Hippocampal formation (tissue), 2 donors: ENCODE data around the gene MKI67.

ENCODE experiments used
- DNase-seq, 2 donors: peaks; one replicate each; lab custom pipeline; 2025; lab: John Stamatoyannopoulos, UW

The MKI67 gene

DNA sequence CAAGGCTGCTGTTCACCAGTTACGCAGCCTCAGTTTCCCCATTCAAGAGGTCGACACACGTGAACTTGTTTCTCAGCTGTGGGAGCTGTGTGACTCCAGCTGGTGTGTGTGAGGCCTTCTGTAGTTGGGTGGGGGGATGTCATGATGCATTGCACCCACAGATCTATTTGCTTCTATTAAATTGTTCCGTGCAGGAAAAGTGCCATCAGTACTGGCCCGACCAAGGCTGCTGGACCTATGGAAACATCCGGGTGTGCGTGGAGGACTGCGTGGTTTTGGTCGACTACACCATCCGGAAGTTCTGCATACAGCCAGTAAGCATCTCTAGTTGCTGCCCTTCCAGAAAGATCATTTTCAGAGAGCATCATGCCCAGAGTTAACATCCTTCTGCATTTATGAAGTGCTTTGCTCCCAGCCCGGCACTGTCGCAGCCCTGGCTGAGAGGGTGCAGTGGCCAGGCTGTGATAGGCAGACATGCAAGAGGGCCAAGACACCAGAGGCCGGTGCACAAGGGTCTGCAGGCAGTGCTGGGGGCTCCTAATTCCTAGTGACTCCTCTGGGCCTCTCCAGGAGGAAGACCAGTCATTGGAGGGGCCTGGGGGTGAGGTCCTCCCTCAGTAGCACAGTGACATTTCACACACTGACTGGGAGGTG lies 60.2 kb downstream of the MKI67 start:
- no peak for DNase-seq

DNA sequence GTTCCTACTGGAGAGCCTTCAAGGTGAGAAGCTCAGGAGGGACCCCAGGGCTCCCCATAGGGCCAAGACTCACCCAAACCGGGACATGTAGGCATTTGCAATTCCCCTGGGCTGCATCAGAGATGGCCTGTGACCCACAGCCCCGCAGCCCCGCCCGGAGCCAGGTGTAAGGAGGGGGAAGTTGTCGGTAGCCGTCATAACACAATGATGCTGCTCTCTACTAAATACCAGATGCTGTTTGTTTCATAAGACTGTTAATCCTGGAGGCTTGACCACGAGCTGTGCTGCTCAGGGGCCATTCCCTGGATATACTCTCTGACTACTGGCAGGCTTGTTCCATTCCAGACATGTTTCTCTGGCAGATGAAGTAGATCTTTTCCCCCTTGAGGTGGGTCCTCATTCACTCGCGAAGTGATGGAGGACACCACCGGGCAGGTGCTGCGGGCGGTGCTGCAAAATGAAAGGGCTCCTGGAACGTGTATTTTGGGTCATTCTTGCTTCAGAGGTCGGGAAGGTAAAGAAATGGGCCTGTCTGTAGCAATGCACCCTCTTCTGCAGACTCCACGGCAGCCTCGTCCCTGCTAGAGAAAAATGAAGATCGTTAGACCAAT lies 61.1 kb downstream of the MKI67 start:
- DNase-seq, result no peak

DNA sequence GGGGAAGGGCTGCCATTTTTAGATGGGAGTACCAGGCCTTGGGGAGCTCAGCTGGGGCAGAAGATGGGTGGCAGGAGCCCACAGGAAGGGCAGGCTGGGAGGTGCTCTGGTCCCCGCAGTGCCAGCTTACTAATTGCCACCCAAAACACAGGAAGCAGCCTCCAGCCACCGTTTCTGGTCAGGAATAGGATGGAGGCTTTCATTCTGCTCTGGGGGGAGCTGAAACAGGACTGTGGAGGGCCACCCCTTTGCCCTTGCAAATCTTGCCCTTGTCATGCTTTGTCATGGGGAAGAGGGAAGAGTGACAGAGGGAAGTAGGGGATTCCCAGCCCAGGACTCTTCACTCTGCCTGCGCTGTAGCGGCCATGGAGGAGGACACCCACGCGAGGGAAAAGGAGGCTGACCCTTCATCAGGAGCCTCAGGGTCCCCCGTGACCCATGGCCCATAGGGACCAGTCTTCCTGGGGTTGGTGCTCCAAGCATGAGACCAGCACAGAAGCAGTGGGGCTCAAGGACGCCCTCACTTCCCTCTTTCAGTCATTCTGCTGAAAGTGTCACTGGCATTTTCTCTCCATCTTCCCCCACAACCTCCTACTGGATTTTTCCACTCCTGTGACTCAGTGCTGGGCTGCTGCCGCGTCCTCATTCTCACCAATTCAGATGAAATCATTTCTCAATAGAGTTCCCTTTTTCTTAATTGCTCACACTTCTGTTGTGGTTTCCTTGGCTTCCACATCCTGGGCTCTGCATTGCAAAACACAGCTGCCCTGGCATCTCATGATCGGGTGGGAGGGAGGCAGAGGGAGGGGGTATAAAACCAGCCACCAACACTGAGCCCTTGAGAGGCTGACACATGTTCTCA lies 61.9 kb downstream of the MKI67 start:
- DNase-seq, result peak; percentile 66

DNA sequence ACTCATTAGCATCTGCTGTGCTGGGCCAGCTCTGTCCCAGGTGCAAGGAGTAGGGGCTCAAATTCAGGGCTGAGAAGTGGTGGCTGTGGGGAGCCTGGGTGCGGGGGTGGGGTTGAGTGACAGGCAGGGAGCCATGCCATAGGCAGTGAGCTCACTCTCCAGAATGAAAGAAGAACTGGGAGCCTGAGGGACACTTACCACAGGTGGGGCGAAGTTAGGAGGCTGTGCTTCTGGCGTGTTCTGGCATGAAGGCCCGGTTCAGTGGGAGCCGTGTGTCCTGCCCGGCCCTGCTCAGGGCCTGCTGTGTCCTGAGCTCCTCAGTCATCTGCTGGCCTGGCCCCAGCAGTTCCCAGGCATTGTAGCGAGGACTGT lies 62.5 kb downstream of the MKI67 start:
- DNase-seq, result no peak

DNA sequence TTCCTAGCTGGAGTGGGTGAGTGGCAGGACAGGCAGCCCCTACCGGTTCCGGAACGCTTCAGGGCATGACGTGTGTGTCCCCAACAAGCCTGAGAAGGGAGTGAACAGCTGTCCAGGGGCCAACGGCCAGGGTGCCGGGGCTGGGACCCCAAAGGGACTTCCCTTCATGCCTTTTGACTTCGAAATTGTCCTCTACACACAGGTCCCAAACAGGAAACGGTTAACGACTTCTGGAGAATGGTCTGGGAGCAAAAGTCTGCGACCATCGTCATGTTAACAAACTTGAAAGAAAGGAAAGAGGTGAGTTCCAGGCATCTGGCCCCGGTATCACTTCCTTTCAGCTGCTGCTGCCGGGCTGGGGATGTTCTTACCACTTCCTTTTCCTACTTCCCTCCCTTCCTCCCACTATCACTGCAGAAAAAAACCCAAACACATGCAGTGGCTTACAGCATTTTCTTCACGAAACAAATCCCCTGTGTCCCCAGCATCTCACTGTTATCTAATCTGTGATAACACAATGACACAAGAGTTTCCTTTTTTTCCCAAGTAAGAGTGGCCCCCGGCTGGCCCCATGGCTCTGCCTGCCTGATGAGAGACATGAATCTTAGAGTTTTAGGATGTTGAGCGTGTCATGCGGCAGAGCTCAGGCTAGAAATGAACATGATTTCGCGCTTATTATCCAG lies 63.2 kb downstream of the MKI67 start:
- DNase-seq, result no peak

DNA sequence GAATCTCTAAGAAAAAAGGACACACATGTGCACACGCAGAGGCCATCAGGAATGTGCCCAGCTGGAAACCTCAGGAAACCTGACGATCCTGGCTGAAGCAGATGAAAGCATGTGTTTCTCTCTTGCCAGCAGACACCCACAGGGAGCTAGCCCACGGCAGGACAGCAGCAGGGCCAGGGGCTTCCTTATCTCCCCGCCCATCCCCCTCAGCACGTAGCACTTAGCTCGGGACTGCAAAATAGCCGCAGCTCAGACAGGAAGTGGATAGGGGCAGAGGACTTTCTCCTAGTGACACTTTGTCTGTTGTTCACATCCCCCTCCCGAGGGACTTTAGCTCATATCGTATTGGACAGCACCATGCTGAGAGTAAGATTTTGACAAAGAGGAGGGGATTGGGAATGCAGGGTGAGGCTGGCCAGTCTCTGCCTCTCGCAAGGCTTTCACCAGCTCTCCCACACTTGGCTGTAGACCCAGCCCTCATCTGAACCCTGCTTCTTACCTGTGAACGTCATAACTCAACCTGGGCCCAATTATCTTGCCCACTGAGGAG lies 63.8 kb downstream of the MKI67 start:
- no peak for DNase-seq

DNA sequence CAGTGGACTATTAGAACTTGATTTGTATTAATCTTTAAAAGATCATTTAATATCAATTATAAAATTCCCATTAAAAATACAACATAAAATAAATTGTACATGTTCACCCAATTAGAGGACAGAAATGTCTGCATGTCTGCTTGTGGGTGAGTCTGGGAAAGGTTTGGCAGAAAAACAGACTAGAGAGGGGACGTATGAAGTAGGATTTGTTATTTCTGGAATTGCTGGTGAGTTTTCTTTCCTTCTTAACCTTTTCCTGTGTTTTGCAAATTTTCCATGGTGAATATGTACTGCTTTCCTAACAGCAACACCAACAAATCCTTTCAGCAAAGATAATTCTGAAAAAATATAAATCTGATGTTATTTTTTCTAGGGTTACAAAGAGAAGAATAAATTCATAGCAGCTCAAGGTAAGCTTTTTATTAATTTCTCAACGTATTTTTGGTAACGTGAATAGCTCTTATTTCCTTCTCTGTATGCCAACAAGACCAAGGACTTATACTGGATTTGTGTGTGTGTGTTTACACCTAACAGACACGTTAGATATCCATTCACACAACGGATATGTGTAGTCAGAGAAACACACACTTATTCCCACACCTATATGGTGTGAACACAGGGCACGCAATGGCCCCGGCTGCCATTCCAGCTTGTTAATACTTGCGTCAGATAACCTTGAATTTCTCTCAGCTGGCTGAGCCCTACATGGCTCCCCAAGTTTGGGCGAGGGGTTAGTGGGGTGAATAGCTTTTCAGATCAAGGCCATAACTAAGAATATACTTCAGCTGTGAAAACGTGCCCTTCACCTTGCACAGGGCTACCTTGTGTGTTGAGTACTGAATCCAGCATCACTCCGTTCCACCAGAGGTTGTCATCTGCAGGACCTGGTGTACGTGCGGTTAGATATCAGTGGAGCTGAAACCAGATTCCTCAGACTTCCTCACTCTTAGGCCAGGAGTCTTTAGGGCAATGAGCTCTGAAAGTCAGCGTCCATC lies 64.6 kb downstream of the MKI67 start:
- DNase-seq, result no peak

DNA sequence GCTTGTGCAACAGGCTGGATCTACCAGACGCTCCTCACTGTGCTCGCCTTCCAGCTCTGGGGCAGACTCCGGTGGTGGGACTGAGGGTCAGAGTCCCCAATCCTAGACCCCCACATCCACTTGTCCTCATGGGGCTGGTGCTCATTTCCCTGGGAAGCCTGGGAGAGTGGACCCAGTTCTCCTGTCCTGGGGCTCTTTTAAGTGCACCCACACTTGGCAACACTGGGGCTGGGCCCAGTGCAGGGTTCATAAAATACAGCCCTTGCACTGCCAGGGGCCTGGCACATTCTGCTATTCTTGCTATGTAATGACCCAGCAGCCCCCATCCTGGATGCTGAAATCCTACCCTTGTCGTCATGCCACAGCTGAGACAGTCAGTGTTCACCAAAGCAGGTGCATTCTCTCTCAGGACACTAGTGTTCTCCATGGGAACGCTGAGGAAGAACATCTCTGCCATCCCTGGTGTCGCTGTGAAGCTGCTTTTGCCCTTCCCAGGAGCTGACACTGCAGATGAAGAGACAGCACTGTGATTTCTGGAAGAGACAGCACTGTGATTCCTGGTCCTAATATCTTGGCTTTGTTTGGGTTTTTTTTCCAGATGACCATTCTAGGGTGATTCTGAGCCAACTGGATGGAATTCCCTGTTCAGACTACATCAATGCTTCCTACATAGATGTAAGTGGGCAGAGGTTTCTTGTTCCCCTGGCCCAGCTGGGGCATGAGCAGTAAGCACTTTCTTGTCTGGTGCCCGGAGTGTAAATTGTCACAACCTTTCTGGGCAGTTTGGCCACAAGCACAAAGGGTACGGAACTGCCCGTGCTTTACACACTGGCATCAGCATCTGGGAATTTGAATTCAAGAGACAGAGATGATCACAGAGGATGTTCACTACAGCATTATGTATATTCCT lies 65.6 kb downstream of the MKI67 start:
- no peak for DNase-seq

DNA sequence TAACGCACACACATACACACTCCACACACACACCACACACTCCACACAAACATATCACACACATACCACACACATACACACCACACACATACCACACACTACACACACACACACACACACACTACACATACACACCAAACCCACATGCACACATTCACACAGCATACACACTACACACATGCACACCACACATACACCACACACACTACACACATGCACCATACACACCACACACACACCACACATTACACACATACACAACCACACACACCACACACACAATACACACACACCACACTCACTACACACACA lies 66.3 kb downstream of the MKI67 start:
- no peak for DNase-seq

DNA sequence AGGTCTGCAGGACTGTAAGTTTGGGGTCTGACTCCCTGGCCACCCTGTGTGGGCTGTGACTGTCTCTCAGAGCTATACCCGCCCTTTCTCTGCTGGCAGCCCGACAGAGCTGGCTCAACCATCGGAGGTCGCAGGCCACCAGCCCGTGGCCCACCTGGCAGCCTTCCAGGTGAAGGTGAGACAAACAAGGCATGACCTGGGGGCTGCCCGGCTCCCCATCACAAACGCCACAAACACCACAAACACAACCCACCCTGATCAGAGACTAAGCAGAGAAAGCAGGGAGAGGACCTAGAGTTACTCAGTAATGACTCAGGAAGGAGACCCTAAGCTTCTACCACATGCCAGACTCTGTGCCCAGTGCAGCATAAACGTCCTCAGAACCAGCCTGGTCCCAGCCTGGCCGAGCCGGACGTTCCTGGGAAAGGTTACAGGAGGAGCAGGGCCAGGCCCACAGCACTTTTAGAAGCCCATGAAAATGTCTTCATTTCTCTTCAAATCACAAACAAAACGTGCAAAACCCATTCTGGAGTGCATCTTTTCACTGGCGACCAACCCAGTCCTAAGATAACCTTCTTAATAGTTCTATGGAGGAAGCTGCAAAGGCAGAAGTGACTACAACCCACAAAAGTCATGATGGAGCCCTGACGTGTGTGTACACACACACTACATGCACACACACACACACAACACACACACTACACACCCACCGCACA lies 66.8 kb downstream of the MKI67 start:
- DNase-seq, result no peak

DNA sequence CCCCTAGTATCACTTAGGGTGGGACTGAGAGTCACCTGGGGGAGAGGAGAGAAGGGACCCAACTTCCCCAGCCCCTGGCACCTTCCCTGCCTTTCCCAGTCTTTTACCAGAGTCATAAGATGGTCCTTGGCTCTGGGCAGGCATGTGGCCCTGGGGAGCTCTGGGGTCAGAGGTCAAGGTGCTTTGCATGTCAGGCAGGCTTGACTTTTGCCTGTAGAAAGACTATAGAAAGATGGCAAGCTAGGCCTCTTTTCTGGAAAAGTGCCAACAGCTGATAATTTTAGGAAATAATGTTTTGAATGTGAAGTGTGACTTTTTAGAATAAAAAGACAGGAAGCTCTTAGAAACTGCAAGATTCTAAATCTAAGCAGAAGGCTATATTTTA lies 67.5 kb downstream of the MKI67 start:
- no peak for DNase-seq

DNA sequence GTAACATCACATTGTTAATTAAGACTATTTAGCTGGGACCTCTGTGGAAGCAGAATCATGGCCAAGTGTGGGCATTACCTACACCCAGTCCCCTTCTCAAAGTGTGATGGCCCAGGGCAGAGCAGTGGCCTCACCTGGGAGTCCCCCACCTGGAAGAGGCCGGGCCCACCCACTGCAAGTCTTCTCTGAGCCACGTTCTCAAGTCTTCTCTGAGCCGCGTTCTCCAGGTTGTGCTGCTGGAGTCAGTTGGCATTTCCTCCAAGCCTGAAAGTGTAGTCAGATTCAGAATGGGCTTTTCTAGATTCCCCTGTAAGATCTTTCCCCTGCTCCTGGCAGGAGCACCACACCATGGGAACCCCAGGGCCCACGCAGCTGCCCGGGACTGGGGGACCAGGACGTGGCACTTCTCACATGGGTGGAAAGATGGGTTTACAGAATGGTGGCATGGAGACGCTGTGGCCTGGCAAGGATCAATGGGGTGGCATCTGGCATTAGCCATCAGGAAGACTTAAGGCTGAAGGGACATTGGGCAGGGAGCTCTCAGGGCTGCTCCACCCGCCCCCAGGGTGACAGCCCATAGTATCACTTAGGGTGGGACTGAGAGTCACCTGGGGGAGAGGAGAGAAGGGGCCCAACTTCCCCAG lies 68.0 kb downstream of the MKI67 start:
- no peak for DNase-seq

DNA sequence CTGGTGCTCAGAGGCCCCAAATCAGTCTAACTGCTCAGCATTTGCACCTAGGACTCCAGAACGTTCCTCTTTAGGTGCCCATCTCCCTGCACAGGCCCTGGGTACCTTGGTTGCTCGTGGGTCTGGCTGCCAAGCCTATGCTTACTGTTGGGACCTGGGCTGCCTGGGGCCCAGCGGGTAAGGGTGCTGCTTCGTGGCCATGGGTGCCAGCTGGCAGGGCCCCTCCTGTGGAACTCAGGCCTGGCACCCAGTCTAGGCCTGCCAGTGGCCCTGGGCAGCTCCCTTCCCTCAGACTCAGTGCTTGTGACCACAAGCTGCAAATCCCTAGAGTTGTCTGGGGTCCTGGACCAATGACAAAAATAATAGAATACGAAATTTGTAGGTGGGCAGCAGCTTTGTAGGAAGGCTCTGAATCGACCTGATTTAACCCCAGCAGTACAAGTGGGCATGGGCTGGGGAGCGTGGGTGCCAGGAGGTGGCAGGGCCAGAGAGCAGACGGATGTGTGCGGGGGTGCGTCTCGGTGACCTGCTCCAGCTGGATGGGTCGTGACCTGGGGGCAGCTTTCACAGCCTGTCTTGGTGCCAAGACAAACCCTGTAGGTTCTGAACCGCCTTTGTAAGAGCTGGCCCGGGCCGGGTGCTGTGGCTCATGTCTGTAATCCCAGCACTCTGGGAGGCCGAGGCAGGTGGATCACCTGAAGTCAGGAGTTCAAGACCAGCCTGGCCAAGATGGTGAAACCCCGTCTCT lies 69.7 kb downstream of the MKI67 start:
- DNase-seq, result no peak

DNA sequence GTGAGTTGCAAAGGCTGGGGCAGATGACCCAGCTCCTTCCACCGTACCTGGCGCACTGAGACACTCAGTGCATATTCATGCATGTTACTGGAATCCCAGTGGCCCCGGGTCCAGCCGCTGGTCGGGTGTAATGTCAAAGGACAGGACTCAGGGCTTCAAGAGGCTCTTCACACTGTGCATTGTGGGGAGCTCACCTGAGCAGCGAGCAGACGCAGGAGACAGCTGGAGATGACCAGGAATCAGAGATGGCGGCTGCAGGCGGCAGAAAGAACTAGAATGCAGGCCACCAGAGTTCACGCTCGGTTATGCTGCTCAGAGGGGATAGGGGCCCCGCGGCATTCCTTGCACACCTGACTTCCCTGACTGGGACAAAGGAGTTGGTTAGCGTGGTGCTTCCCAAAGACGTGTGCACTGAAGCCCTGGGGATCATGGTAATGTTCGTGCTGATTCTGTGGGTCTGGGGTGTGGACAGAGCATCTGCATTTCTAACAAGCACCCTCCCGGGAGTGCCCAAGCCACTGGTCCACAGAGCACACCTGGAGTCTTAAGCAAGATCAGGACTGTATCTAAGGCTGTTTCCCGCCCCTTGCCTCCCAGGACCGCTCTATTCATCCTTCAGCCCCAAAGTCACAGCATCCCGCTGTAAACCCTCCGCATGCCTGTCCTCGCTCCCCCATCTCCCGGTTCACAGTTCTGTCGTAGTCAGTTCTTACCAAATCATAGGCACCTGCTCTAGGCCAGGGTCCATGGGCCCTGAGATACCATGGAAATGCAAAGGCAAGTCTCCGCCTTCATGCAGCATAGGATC lies 71.0 kb downstream of the MKI67 start:
- DNase-seq, result no peak

DNA sequence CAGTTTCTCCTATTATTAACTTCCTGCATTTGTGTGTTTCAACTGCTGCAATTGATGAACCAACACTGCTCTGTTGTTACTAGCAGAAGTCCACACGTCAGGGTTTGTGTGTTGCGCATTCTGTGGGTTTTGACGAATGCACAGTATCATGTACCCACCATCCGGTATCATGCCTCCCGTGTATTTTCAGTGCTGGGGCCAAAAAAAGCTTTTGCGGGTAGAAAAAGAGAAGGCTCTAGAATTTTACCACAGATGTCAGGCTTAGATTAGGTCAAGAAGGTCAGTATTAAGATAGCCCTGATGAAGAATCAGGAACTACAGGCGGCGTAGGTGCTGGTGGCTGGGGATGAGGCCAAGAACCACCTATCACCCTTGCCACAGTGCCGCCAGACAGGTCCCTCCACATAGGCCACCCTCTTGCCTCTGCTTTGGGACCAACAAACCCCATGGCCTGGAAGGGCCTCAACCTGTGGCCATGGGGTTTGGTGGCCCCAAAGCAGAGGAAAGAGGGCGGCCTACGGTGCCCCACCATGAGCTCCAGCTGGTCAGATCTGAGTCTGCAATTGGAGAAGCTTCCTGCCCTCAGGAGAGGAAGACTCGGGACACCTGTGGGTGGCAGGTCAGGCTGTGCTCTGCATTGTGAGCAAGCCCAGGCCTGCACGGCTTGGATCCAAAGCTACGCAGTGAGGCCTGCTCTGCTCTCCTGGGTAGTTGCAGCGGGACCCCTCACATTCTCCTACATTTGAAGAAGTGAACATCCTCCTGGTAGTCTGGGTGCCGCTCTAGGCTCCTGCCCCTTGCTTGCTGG lies 71.9 kb downstream of the MKI67 start:
- no peak for DNase-seq

DNA sequence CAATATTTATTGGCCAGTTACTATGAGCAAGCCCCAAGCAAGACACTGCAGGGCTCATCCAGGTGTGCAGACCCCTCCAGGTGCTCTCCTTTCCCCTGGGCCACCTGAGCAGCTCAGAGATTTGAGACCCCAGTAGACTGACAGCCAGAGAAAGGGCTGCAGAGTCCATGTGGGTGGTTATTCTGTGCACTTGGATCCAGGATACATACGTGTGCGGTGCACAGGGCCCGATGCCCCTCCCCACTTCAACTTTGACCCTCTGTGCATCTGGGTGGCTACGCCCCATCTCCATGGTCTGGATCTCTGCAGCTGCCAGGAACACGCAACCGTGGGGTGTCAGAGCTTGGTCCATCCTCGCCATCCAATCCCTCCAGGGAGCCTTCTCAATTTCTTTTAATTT lies 72.9 kb downstream of the MKI67 start:
- no peak for DNase-seq

DNA sequence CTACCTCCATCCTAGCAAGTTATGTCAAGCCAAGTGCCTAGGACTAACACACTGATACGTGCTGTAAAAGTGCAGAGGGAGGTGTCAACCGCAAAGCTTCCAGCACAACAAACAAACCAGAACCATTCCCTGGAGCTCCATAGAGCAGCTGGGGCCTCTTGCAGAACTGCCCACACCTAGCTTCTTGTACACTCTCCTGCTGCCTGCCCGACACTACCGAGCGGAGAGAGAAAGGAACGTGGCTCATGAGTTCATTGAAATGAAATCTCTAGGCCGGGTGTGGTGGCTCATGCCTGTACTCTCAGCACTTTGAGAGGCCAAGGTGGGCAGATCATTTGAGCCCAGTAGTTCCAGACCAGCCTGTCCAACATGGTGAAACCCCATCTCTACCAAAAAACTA lies 73.5 kb downstream of the MKI67 start:
- DNase-seq, result no peak
